ENCODE results near the gene DNAJB5. TPM values are rescaled to one million over a fixed set of nuclear protein-coding genes. Genes with fewer than 3 reads are reported as not detected.

The DNAJB5 gene
- total and polyA plus RNA-seq, 4 donors, result 0.76 to 2.3 (median 1.8) TPM

DNA sequence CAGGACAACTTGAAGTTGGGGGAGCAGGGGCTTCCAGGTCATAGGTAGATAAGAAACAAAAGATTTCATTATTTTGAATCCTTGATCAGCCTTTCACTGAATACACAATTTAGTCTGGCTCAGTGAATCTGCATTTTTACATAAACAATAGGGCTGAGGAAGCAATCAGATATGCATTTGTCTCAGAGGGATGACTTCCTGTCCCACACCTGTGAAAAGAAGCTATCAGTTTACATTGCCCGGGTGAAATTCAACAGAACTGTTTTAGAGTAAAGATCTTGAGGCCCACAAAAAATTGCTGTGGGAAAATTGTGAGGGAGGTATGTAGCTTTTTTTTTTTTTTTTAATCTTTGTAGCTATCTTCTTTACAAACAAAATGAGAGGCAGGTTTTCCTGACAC is 38.3 kb downstream of the DNAJB5 start:
- Histone ChIP-seq H3K36me3 (ENCODE audit: control insufficient read depth in 4 of 4, insufficient read depth in 3 of 4, low read depth in 1 of 4, low read length in 3 of 4) (peaks cover 0 to 6% (median 0%) of the 10 kb centered on the region in 4 donors), H3K27me3 (ENCODE audit: control insufficient read depth in 4 of 4, insufficient read depth in 4 of 4, low read length in 3 of 4) (no peaks in the 10 kb centered on the region), H3K9me3 (ENCODE audit: control insufficient read depth in 4 of 4, low read length in 3 of 4) (no peaks in the 10 kb centered on the region), H3K9ac (ENCODE audit: low read depth in 1 of 2, low read length in 2 of 2) (no peak overlapping the region), H3K27ac (ENCODE audit: low read depth in 1 of 2, low read length in 2 of 2) (no peak overlapping the region), H3K4me1 (ENCODE audit: control insufficient read depth in 4 of 4, insufficient read depth in 4 of 4, low read length in 3 of 4) (peaks cover 0 to 3% (median 0%) of the 10 kb centered on the region in 4 donors), H3K4me3 (ENCODE audit: low read depth in 1 of 3, low read length in 3 of 3) (no peak overlapping the region)
- DNase-seq (ENCODE audit: low spot score), result no peak
- WGBS, result 66% methylated on average over 1 of the region's 1 CpG
- TF ChIP-seq EGR1 (IDR thresholded peaks at IDR 0.05; ENCODE audit: low read depth in 2 of 2), result no peak
- TF ChIP-seq MAX (IDR thresholded peaks at IDR 0.05), result no peak
- no peak for TF ChIP-seq GABPA (IDR thresholded peaks at IDR 0.05 in 1 of 2, conservative IDR thresholded peaks at IDR 0.05 in 1 of 2)
- TF ChIP-seq HNF4A (conservative IDR thresholded peaks at IDR 0.05), result no peak
- no peak for TF ChIP-seq CTCF (IDR thresholded peaks at IDR 0.05; ENCODE audit: low read depth, low read length, missing input control)
- TF ChIP-seq REST (IDR thresholded peaks at IDR 0.05), result no peak
- no peak for TF ChIP-seq RXRA (IDR thresholded peaks at IDR 0.05)
- no peak for TF ChIP-seq FOXA1 (IDR thresholded peaks at IDR 0.05)
- TF ChIP-seq FOXA2 (IDR thresholded peaks at IDR 0.05), result no peak
- TF ChIP-seq JUND (IDR thresholded peaks at IDR 0.05), result no peak
- TF ChIP-seq, protein P1, sequence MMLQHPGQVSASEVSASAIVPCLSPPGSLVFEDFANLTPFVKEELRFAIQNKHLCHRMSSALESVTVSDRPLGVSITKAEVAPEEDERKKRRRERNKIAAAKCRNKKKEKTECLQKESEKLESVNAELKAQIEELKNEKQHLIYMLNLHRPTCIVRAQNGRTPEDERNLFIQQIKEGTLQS (IDR thresholded peaks at IDR 0.05), result no peak
- TF ChIP-seq, protein P2, sequence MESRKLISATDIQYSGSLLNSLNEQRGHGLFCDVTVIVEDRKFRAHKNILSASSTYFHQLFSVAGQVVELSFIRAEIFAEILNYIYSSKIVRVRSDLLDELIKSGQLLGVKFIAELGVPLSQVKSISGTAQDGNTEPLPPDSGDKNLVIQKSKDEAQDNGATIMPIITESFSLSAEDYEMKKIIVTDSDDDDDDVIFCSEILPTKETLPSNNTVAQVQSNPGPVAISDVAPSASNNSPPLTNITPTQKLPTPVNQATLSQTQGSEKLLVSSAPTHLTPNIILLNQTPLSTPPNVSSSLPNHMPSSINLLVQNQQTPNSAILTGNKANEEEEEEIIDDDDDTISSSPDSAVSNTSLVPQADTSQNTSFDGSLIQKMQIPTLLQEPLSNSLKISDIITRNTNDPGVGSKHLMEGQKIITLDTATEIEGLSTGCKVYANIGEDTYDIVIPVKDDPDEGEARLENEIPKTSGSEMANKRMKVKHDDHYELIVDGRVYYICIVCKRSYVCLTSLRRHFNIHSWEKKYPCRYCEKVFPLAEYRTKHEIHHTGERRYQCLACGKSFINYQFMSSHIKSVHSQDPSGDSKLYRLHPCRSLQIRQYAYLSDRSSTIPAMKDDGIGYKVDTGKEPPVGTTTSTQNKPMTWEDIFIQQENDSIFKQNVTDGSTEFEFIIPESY (IDR thresholded peaks at IDR 0.05), result no peak
- TF ChIP-seq TAF1 (conservative IDR thresholded peaks at IDR 0.05), result no peak
- TF ChIP-seq RAD21 (IDR thresholded peaks at IDR 0.05), result no peak
- TF ChIP-seq NR2F2 (IDR thresholded peaks at IDR 0.05), result no peak

DNA sequence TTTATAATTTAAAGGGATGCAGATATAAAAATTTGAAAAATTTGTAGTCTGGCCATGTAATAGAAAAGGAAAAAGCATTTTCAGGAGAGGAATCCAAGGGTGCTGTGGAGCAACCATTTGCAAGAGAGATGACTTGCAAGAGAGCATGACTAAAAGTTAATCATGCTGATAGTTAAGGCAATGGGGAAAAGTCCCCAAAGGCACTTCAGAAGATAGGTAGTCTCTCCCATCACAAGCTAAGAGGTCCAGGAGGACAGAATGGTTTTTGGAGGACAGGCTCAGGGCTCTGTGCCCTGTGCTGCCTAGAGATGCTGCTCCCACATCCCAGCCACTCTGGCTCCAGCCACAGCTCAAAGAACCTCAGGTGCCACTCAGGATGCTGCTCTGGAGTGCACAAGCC is 38.8 kb downstream of the DNAJB5 start:
- Histone ChIP-seq H3K9me3 (ENCODE audit: control insufficient read depth in 4 of 4, low read length in 3 of 4) (no peaks in the 10 kb centered on the region), H3K4me1 (ENCODE audit: control insufficient read depth in 4 of 4, insufficient read depth in 4 of 4, low read length in 3 of 4) (peaks cover 0 to 3% (median 0%) of the 10 kb centered on the region in 4 donors), H3K27ac (ENCODE audit: low read depth in 1 of 2, low read length in 2 of 2) (no peak overlapping the region), H3K27me3 (ENCODE audit: control insufficient read depth in 4 of 4, insufficient read depth in 4 of 4, low read length in 3 of 4) (no peaks in the 10 kb centered on the region), H3K36me3 (ENCODE audit: control insufficient read depth in 4 of 4, insufficient read depth in 3 of 4, low read depth in 1 of 4, low read length in 3 of 4) (peaks cover 0 to 8% (median 0%) of the 10 kb centered on the region in 4 donors), H3K9ac (ENCODE audit: low read depth in 1 of 2, low read length in 2 of 2) (no peak overlapping the region), H3K4me3 (ENCODE audit: low read depth in 1 of 3, low read length in 3 of 3) (no peak overlapping the region)
- no peak for DNase-seq (ENCODE audit: low spot score)
- TF ChIP-seq CTCF (IDR thresholded peaks at IDR 0.05; ENCODE audit: low read depth, low read length, missing input control), result no peak
- TF ChIP-seq MAX (IDR thresholded peaks at IDR 0.05), result no peak
- TF ChIP-seq FOXA1 (IDR thresholded peaks at IDR 0.05), result no peak
- TF ChIP-seq SP1 (IDR thresholded peaks at IDR 0.05), result no peak
- no peak for TF ChIP-seq HNF4G (IDR thresholded peaks at IDR 0.05)
- no peak for TF ChIP-seq YY1 (IDR thresholded peaks at IDR 0.05)
- TF ChIP-seq JUND (IDR thresholded peaks at IDR 0.05), result no peak
- TF ChIP-seq GABPA (IDR thresholded peaks at IDR 0.05 in 1 of 2, conservative IDR thresholded peaks at IDR 0.05 in 1 of 2), result no peak
- no peak for TF ChIP-seq FOXA2 (IDR thresholded peaks at IDR 0.05)
- TF ChIP-seq, protein P1 (IDR thresholded peaks at IDR 0.05), result no peak
- TF ChIP-seq EGR1 (IDR thresholded peaks at IDR 0.05; ENCODE audit: low read depth in 2 of 2), result no peak
- TF ChIP-seq HNF4A (conservative IDR thresholded peaks at IDR 0.05), result no peak
